Kidney epithelial cell (primary cell): Measurements from ENCODE around the gene SLC43A3. TPM values are rescaled to one million over a fixed set of nuclear protein-coding genes. Genes with fewer than 3 reads are reported as not detected.

Experiments used
- DNase-seq: peaks from one replicate; pipeline ENCODE4 v3.0.0-alpha.2; 2010; ENCODE audit warnings: low read depth
- H3K27me3 ChIP-seq: 2 replicates; pipeline ENCODE4 v1.6.0; 2011; ENCODE audit warnings: low read length; ENCODE audit not compliant: control insufficient read depth, insufficient read depth
- H3K36me3 ChIP-seq: 2 replicates; pipeline ENCODE4 v1.5.1; 2011; ENCODE audit warnings: low read length; ENCODE audit not compliant: control insufficient read depth, insufficient read depth
- H3K4me3 ChIP-seq: 2 replicates; pipeline ENCODE4 v1.5.1; 2011; ENCODE audit warnings: low read depth, mild to moderate bottlenecking, control low read depth, low read length
- total RNA-seq: library from RNA; depleted of rRNA; stranded (reverse); fragments of >200 nt; gene quantifications from 2 replicates; pipeline ENCODE4 v1.2.3, GENCODE V29; 2015
- TF ChIP-seq, protein P1 (sequence below): IDR thresholded peaks from 2 replicates; pipeline ENCODE4 v1.5.1; 2011; ENCODE audit warnings: mild to moderate bottlenecking, moderate library complexity, low read length, control low read depth, inconsistent platforms; ENCODE audit not compliant: insufficient read depth, poor library complexity, severe bottlenecking

The SLC43A3 gene
- total RNA-seq, 1 donor from 2014 or later: 108 TPM

DNA sequence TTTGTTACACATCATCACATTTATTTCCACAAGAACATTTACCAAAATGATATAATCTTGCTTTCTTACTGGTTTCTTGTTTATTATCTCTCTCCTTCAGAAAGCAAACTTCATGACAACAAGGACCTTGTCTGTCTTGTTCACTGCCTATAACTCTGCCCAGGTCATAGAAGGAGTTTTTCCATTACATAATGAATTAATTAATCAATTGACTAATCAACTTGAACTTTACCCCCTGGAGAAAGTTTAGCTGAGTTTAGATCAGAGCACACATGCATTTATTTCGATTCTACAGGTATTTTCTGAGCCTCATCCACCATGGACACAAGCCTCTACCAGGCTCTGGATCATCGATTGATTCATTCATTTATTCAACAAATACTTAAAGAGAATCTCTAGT, 30.2 kb downstream of the SLC43A3 start:
- DNase-seq: no peak
- Histone ChIP-seq H3K36me3 (no peaks in the 10 kb centered on the region), H3K27me3 (peaks cover 4% of the 10 kb centered on the region), H3K4me3 (no peak overlapping the region)
- TF ChIP-seq, protein P1, sequence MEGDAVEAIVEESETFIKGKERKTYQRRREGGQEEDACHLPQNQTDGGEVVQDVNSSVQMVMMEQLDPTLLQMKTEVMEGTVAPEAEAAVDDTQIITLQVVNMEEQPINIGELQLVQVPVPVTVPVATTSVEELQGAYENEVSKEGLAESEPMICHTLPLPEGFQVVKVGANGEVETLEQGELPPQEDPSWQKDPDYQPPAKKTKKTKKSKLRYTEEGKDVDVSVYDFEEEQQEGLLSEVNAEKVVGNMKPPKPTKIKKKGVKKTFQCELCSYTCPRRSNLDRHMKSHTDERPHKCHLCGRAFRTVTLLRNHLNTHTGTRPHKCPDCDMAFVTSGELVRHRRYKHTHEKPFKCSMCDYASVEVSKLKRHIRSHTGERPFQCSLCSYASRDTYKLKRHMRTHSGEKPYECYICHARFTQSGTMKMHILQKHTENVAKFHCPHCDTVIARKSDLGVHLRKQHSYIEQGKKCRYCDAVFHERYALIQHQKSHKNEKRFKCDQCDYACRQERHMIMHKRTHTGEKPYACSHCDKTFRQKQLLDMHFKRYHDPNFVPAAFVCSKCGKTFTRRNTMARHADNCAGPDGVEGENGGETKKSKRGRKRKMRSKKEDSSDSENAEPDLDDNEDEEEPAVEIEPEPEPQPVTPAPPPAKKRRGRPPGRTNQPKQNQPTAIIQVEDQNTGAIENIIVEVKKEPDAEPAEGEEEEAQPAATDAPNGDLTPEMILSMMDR: no peak

DNA sequence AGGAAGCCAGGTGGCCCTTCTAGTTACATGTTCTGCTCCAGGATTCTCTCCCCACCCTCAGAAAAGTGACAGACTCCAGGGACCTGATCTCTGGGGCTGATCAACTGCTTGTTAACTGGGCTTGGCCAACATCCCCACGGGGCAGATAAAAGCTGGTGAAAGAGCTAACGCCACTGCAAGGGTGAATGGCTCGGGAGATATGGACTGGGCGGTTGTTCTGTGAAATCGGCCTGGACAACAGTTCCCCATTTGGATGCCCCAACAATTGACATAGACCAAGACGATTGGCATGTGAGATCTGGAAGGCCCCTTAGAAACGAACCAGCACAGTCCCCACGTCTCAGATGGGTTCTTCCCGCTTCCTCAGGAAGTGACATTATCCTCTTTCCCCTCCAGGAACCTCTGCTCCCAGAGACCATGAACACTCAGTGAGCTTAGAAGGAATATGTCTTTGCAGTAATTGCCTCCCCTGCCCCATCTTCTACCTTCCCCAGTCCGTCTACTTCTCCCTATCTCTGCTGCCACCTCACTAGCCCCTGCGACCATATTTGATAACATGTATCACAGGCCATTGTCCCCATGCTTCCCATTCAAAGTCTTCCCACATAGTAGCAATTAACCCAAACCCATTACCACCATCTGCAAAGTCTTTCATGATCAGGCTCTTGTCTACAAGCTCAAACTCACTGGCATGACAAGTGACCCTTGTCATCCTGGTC, 30.9 kb downstream of the SLC43A3 start:
- DNase-seq: no peak
- TF ChIP-seq, protein P1: no peak
- Histone ChIP-seq H3K27me3 (peaks cover 4% of the 10 kb centered on the region), H3K4me3 (no peak overlapping the region), H3K36me3 (no peaks in the 10 kb centered on the region)

DNA sequence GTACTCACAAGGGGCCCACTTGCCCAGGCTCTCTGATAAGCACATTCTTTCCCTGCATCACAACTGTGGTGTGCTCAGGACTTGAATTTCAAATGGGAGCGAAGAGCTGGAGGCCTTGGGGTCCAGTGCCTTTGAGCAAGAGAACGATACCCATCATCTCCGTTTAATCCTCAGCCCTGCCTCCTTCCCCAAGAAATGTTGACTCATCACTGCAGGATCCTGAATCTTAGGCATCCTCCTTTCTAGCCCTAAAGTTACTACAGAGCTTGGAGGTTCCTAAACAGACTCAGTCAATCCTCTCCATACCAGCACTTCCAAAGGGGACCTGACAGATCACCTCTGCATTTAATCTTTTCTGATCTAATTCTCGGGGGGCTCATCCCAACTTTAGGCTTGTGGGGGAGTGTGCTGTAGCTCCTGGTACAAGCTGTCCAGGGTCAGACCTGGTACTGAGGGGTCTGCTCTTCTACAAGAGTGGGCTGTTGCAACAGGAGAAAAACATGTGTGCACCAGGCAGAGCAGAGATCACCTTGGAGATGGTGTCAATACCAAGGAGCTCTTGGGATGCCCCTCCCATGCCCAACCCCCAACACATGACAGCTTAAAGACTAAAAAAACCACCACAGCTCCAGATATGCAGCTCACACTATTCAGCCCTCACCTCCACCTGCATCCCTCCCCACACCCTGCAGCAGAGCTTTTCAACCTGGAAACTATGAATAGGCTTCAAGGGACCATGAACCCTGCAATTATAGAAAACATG, 32.5 kb downstream of the SLC43A3 start:
- no peak overlapping the region for H3K4me3 ChIP-seq
- TF ChIP-seq, protein P1: no peak
- peaks cover 6% of the 10 kb centered on the region for H3K27me3 ChIP-seq
- no peak for DNase-seq
- no peaks in the 10 kb centered on the region for H3K36me3 ChIP-seq

DNA sequence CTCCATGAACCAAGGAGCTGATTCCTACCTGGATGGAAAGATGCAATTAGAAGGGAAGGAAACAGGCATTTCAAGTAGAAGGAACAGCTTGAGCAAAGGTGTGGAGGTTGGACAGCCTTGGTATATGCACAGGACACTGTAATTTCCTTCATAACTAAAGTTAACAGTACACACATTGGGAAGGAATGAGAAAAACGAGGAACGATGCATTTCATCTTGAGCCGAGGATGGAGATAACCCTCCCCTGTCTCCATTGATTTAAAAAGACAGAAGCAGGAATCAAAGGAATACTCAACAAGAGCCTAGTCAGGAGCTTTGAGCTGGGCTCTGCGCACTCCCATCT, 34.2 kb downstream of the SLC43A3 start:
- Histone ChIP-seq H3K4me3 (no peak overlapping the region), H3K36me3 (no peaks in the 10 kb centered on the region), H3K27me3 (peaks cover 12% of the 10 kb centered on the region)
- TF ChIP-seq, protein P1: no peak
- DNase-seq: no peak

DNA sequence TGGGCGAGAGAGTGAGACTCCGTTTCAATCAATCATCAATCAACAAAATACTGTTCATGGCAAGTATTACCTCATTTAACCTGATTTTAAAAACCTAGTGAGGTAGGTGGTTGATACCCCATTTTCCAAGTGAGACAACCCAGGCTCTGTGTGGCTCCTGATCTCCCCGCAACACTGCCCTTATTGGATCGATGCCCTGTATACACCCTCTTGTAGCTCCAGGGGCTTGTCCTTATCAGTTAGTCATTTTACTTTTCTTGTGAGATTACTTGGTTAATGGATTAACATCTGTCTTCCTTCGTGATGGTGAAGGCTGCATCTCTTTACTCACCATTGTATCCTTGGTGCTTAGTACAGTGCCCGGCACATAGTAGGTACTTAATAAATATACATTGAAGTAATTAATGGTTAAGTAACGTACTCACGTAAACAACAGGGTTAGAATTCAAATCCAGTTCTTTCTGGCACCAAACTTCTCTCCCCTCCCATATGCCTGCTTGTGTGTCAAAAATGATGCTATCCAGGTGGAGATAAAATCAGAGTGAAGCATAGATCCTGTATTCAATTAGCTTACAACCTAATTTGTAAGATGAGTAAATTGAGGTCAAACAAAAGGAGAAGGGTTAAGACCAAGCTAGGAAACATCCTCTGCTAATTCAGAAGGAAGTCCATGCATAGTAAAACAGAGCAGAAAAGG, 34.7 kb downstream of the SLC43A3 start:
- Histone ChIP-seq H3K27me3 (peaks cover 14% of the 10 kb centered on the region), H3K4me3 (no peak overlapping the region), H3K36me3 (no peaks in the 10 kb centered on the region)
- DNase-seq: no peak
- TF ChIP-seq, protein P1: no peak
